H1 (cell line): ENCODE data around the gene RNASE7. TPM values are rescaled to one million over a fixed set of nuclear protein-coding genes. Genes with fewer than 3 reads are reported as not detected.
A peak's percentile ranks its signal among the peaks of the same experiment; 100 is the strongest.

Experiments
- CTCF ChIA-PET: fragments of 300-600 bp; sonication (Branson Sonifier 250); formaldehyde crosslinking; loops from one replicate; lab custom pipeline; 2021; ENCODE audit not compliant: partially characterized antibody; lab: Charles Lee
- POLR2A ChIA-PET: fragments of 300-600 bp; sonication (Branson Sonifier 250); formaldehyde crosslinking; loops from one replicate; lab custom pipeline; 2021; ENCODE audit warnings: inconsistent platforms; ENCODE audit not compliant: partially characterized antibody; lab: Charles Lee
- DNase-seq, 2 experiments: peaks; one replicate each; pipeline versions ENCODE4 v3.0.0 to v3.0.0-alpha.2; 2010 to 2022; ENCODE audit warnings: low spot score in 2 of 2, low read depth in 1 of 2, mixed read lengths in 1 of 2
- FAIRE-seq: peaks from 2 replicates; lab custom pipeline; 2011; peaks lifted over from hg19 to GRCh38; lab: Jason Lieb, UNC
- H2AFZ ChIP-seq: 2 replicates; pipeline ENCODE4 v1.8.1; 2012; ENCODE audit warnings: low read length, inconsistent platforms
- H2AK5ac ChIP-seq: 2 replicates; pipeline ENCODE4 v1.6.1; 2013; ENCODE audit warnings: low read depth, low read length
- H2BK120ac ChIP-seq: replicated peaks from 2 replicates; pipeline ENCODE3; 2013; ENCODE audit warnings: low read depth, low read length, inconsistent platforms
- H2BK12ac ChIP-seq: 2 replicates; pipeline ENCODE4 v1.6.1; 2013; ENCODE audit warnings: low read depth, low read length
- H2BK15ac ChIP-seq: 2 replicates; pipeline ENCODE4 v1.6.1; 2013; ENCODE audit warnings: low read length
- H2BK20ac ChIP-seq: 2 replicates; pipeline ENCODE4 v1.6.1; 2013; ENCODE audit warnings: low read length
- H2BK5ac ChIP-seq: 2 replicates; pipeline ENCODE4 v1.6.1; 2013; ENCODE audit warnings: low read depth, low read length
- H3K14ac ChIP-seq: 2 replicates; pipeline ENCODE4 v1.6.1; 2013; ENCODE audit warnings: inconsistent platforms; ENCODE audit not compliant: insufficient read length
- H3K18ac ChIP-seq: 2 replicates; pipeline ENCODE4 v1.6.1; 2013; ENCODE audit warnings: low read length; ENCODE audit errors: extremely low read depth
- H3K23ac ChIP-seq: 2 replicates; pipeline ENCODE4 v1.6.1; 2013; ENCODE audit warnings: inconsistent platforms; ENCODE audit not compliant: insufficient read length
- H3K23me2 ChIP-seq: 2 replicates; pipeline ENCODE4 v1.6.1; 2013; ENCODE audit warnings: low read depth, low read length
- H3K27ac ChIP-seq: 2 replicates; pipeline ENCODE4 v1.6.1; 2011; ENCODE audit warnings: low read depth, low read length, inconsistent platforms
- H3K27me3 ChIP-seq, 4 experiments: replicated peaks in 1 of 4; 1 replicate in 1 of 4; 2 replicates in 3 of 4; pipeline versions ENCODE4 v1.6.1 to v1.8.1; 2011 to 2013; ENCODE audit warnings: low read length in 3 of 4, mild to moderate bottlenecking in 3 of 4, inconsistent platforms in 2 of 4, mixed read lengths in 2 of 4, moderate library complexity in 1 of 4; ENCODE audit not compliant: control insufficient read depth in 3 of 4, insufficient read depth in 3 of 4; ENCODE audit errors: extremely low read depth in 1 of 4
- H3K36me3 ChIP-seq, 4 experiments: 2 replicates each; pipeline versions ENCODE4 v1.6.1 to v1.8.1; 2011 to 2013; ENCODE audit warnings: mild to moderate bottlenecking in 4 of 4, low read length in 3 of 4, moderate library complexity in 2 of 4, control low read depth in 1 of 4, inconsistent platforms in 1 of 4; ENCODE audit not compliant: insufficient read depth in 4 of 4, control insufficient read depth in 2 of 4
- H3K4ac ChIP-seq: replicated peaks from 2 replicates; pipeline ENCODE3; 2013; ENCODE audit warnings: low read length, low read depth, mixed read lengths, inconsistent platforms; ENCODE audit not compliant: insufficient read length
- H3K4me1 ChIP-seq, 4 experiments: replicated peaks in 1 of 4; 1 replicate in 1 of 4; 2 replicates in 3 of 4; pipeline versions ENCODE4 v1.6.1 to v1.8.1; 2011 to 2013; ENCODE audit warnings: low read length in 3 of 4, inconsistent platforms in 2 of 4, mixed read lengths in 1 of 4; ENCODE audit not compliant: insufficient read depth in 4 of 4, control insufficient read depth in 3 of 4
- H3K4me2 ChIP-seq, 2 experiments: 2 replicates each; pipeline versions ENCODE4 v1.6.1 to v1.8.1; 2011 to 2013; ENCODE audit warnings: low read depth in 2 of 2, low read length in 2 of 2, control low read depth in 1 of 2, inconsistent platforms in 1 of 2, mild to moderate bottlenecking in 1 of 2; ENCODE audit not compliant: insufficient read depth in 1 of 2
- H3K4me3 ChIP-seq, 4 experiments: fragments of 200-600, 300-600 bp in 1 of 4; sonication (generic), shearing (Covaris generic), sonication (Bioruptor Twin) in 1 of 4; 2 replicates each; pipeline versions ENCODE4 v1.5.1 to v1.8.1; 2011 to 2016; ENCODE audit warnings: low read length in 4 of 4, low read depth in 3 of 4, control low read depth in 2 of 4, inconsistent platforms in 2 of 4, mild to moderate bottlenecking in 2 of 4, mixed read lengths in 1 of 4, moderate library complexity in 1 of 4; ENCODE audit not compliant: insufficient read depth in 2 of 4; ENCODE audit errors: extremely low read depth in 1 of 4
- H3K56ac ChIP-seq: replicated peaks from 2 replicates; pipeline ENCODE3; 2013; ENCODE audit warnings: low read depth, mild to moderate bottlenecking, mixed read lengths, low read length, inconsistent platforms; ENCODE audit not compliant: insufficient read length
- H3K79me1 ChIP-seq: 2 replicates; pipeline ENCODE4 v1.6.1; 2013; ENCODE audit warnings: low read depth, low read length, control low read depth
- H3K79me2 ChIP-seq, 2 experiments: 2 replicates each; pipeline versions ENCODE4 v1.6.1 to v1.8.1; 2012 to 2013; ENCODE audit warnings: low read length in 2 of 2, mild to moderate bottlenecking in 2 of 2, inconsistent platforms in 1 of 2; ENCODE audit not compliant: insufficient read depth in 2 of 2, control insufficient read depth in 1 of 2
- H3K9ac ChIP-seq, 4 experiments: replicated peaks in 1 of 4; 1 replicate in 1 of 4; 2 replicates in 3 of 4; pipeline versions ENCODE4 v1.6.1 to v1.8.1; 2011 to 2013; ENCODE audit warnings: low read depth in 3 of 4, low read length in 3 of 4, control low read depth in 2 of 4, mild to moderate bottlenecking in 2 of 4, moderate library complexity in 2 of 4, inconsistent platforms in 1 of 4; ENCODE audit errors: extremely low read depth in 1 of 4
- H3K9me3 ChIP-seq, 2 experiments: 2 replicates each; pipeline versions ENCODE4 v1.6.1 to v1.8.1; 2012 to 2013; ENCODE audit warnings: mild to moderate bottlenecking in 2 of 2, moderate library complexity in 2 of 2, control low read depth in 1 of 2, inconsistent platforms in 1 of 2, low read depth in 1 of 2, low read length in 1 of 2, mixed read lengths in 1 of 2; ENCODE audit not compliant: insufficient read depth in 2 of 2
- H4K20me1 ChIP-seq, 2 experiments: replicated peaks in 1 of 2; 2 replicates each; pipeline versions ENCODE3 to v1.8.1; 2011 to 2013; ENCODE audit warnings: inconsistent platforms in 2 of 2, low read length in 2 of 2, mild to moderate bottlenecking in 1 of 2; ENCODE audit not compliant: insufficient read depth in 2 of 2, control insufficient read depth in 1 of 2
- H4K5ac ChIP-seq: 2 replicates; pipeline ENCODE4 v1.6.1; 2013; ENCODE audit warnings: low read length, low read depth, mixed read lengths, inconsistent platforms; ENCODE audit not compliant: insufficient read length
- H4K8ac ChIP-seq: 2 replicates; pipeline ENCODE4 v1.8.0; 2013; ENCODE audit warnings: mild to moderate bottlenecking, moderate library complexity, low read length, inconsistent platforms; ENCODE audit not compliant: insufficient read depth; ENCODE audit errors: extremely low read depth
- H4K91ac ChIP-seq: replicated peaks from 2 replicates; pipeline ENCODE3; 2013; ENCODE audit warnings: low read length, mixed read lengths, inconsistent platforms; ENCODE audit not compliant: insufficient read length
- CEBPB ChIP-seq: IDR thresholded peaks from 2 replicates; pipeline ENCODE4 v1.6.1; 2012; ENCODE audit warnings: low read depth, low read length
- JUN ChIP-seq: IDR thresholded peaks from 2 replicates; pipeline ENCODE4 v1.6.1; 2011; ENCODE audit warnings: low read depth, mild to moderate bottlenecking, improper control_type of control experiment, low read length
- MAFK ChIP-seq: IDR thresholded peaks from 2 replicates; pipeline ENCODE4 v1.6.1; 2012; ENCODE audit warnings: low read depth, mild to moderate bottlenecking, improper control_type of control experiment, low read length
- PHF8 ChIP-seq: fragments of 200-600 bp; sonication (generic); conservative IDR thresholded peaks from 2 replicates; pipeline ENCODE4 v1.7.1; 2012; ENCODE audit warnings: low read depth, mild to moderate bottlenecking, inconsistent platforms, low read length, moderate library complexity
- POU5F1 ChIP-seq: IDR thresholded peaks from 2 replicates; pipeline ENCODE4 v1.6.1; 2011; ENCODE audit warnings: low read depth, mild to moderate bottlenecking, low read length, moderate library complexity
- RAD21 ChIP-seq, 2 experiments: IDR thresholded peaks in 1 of 2; conservative IDR thresholded peaks in 1 of 2; 2 replicates each; pipeline ENCODE4 v1.6.1; 2011; ENCODE audit warnings: low read depth in 2 of 2, low read length in 2 of 2, improper control_type of control experiment in 1 of 2, inconsistent platforms in 1 of 2, mild to moderate bottlenecking in 1 of 2, moderate library complexity in 1 of 2
- SAP30 ChIP-seq: fragments of 300-600 bp; sonication (generic); IDR thresholded peaks from 2 replicates; pipeline ENCODE4 v1.7.1; 2012; ENCODE audit warnings: low read length, moderate library complexity, mild to moderate bottlenecking, inconsistent platforms; ENCODE audit not compliant: insufficient read depth, insufficient replicate concordance
- WGBS, 2 experiments: shearing (Covaris generic) in 1 of 2; methylation state at CpG; one replicate each; pipeline versions ENCODE4 v1.1.6 to v1.1.7; 2013 to 2015; ENCODE audit warnings: low lambda C conversion rate in 2 of 2, mixed read lengths in 2 of 2, inconsistent platforms in 1 of 2, low coverage in 1 of 2, missing lambda C conversion rate in 1 of 2; ENCODE audit not compliant: insufficient replicate concordance in 2 of 2, insufficient coverage in 1 of 2, insufficient read length in 1 of 2; ENCODE audit errors: extremely low coverage in 1 of 2, missing lambda C conversion rate in 1 of 2; 5-methylcytosine and 5-hydroxymethylcytosine counted together
- polyA plus RNA-seq, 7 experiments: library from polyadenylated mRNA; depleted of rRNA in 3 of 7; stranded (reverse) in 5 of 7; unstranded in 2 of 7; fragments of >200 nt in 5 of 7; fragments of 200-250 nt in 2 of 7; gene quantifications; 1 replicate in 5 of 7; 2 replicates in 1 of 7; 4 replicates in 1 of 7; pipeline versions ENCODE4 v1.2.1 to v1.2.3, GENCODE V29; 2011 to 2013; ENCODE audit warnings: missing spikeins in 2 of 7, mixed read lengths in 2 of 7
- total RNA-seq: library from RNA; stranded (reverse); fragmentation: NEBNext Ultra II Directional; extraction: Animal tissue kit (Norgen Biotek cat#: 25700); gene quantifications from 2 replicates; pipeline ENCODE4 v1.2.1, GENCODE V29; 2021

Gene RNASE7
- total and polyA plus RNA-seq, 2 of the 8 experiments (the other 6 are each of a cell fraction or from before 2014, with no cell fraction given): not detected

DNA sequence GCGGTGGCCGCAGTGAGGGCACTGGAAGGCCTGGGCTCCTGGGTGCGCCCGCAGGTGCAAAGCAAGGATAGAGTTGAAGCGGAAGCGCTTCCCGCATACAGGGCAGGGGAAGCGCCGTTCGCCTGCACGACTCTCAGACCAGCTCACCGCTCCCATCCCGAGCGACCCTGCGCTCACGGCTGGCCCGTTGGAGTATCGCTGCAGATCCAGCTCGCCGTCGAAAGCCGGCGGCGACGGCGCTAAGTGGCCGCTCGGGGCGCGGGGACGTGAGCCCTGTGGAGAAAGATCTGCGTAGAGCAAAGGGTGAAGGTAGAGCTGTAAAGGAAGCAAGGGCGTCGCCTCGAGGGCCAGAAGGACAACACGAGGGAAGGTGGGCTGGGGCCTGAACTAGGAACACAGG is 50.9 kb downstream of the RNASE7 start:
- Histone ChIP-seq H3K27ac (peak overlapping the region; percentile 83; the same call in 1 of the 2 replicates), H3K4me2 (peak overlapping the region; percentile 89 to 90), H3K79me1 (peaks cover 8% of the 10 kb centered on the region), H3K4me1 (peaks cover 16 to 35% (median 24%) of the 10 kb centered on the region in 4 experiments), H3K23ac (no peak overlapping the region), H3K4ac (no peak overlapping the region), H4K20me1 (peaks cover 10 to 11% of the 10 kb centered on the region in 2 experiments), H4K5ac (no peak overlapping the region), H3K27me3 (no peaks in the 10 kb centered on the region), H4K91ac (no peak overlapping the region), H2AFZ (no peak overlapping the region), H3K4me3 (peak overlapping the region in 3 of 4 experiments; percentile 7 to 55 (median 8); a peak in 3 of 8 replicates), H2BK5ac (peak overlapping the region; percentile 83), H3K56ac (no peak overlapping the region), H3K36me3 (peaks cover 15 to 43% (median 35%) of the 10 kb centered on the region in 4 experiments), H3K9me3 (no peaks in the 10 kb centered on the region), H3K14ac (no peak overlapping the region), H3K79me2 (peaks cover 4 to 32% of the 10 kb centered on the region in 2 experiments), H2BK12ac (peak overlapping the region; percentile 32; the same call in 1 of the 2 replicates), H2BK20ac (0 out of 2 replicates have a peak overlapping the region, but pooled peaks have one; percentile 64), H2BK120ac (no peak overlapping the region), H3K9ac (no peak overlapping the region), H2AK5ac (peak overlapping the region; percentile 92; the same call in 1 of the 2 replicates), H4K8ac (peak overlapping the region; percentile 82), H2BK15ac (peak overlapping the region; percentile 81; the same call in 1 of the 2 replicates), H3K23me2 (peaks cover 12% of the 10 kb centered on the region), H3K18ac (peak overlapping the region; percentile 76)
- WGBS, 2 experiments: 84% methylated on average over 33 of the region's 36 CpGs; no CpG with 5 or more reads in 1 of the 2 experiments
- TF ChIP-seq POU5F1 (no peak), JUN (no peak), SAP30 (no peak), RAD21 (IDR thresholded peaks at IDR 0.05 in 1 of 2, conservative IDR thresholded peaks at IDR 0.05 in 1 of 2; ENCODE audit: low read depth in 2 of 2, low read length in 2 of 2) (no peak), PHF8 (no peak), MAFK (no peak), CEBPB (no peak)
- CTCF ChIA-PET: interaction anchor here (0.8 to 7.8 kb wide), 28 partner anchors 12 to 213 kb away, joined by 3 to 239 read pairs (median 6); partner anchors contain the start of genes ARHGEF40, TMEM253 and TPPP2
- no peak for FAIRE-seq
- no peak for DNase-seq
- POLR2A ChIA-PET: interaction anchor here (0.8 to 7.8 kb wide), 14 partner anchors 9 to 173 kb away, joined by 3 to 148 read pairs (median 7); partner anchors contain the start of genes ARHGEF40, NDRG2, RNASE8 and SLC39A2
